GM21526 (cell line): ENCODE measurements around the gene DGKI.

Source experiments
- ATAC-seq: cut with Tn5 transposase; IDR thresholded peaks from one replicate; pipeline ENCODE4 v1.9.1; 2021; ENCODE audit warnings: moderate library complexity; ENCODE audit not compliant: unreplicated experiment, low FRiP score

The DGKI gene

GRCh38 chr7:137613006-137613525 lies 233.7 kb downstream of the DGKI start:
- no peak for ATAC-seq

GRCh38 chr7:137611606-137612005 lies 235.2 kb downstream of the DGKI start:
- no peak for ATAC-seq

- no peak for ATAC-seq
Observed at GRCh38 chr7:137609500-137609899, 237.3 kb downstream of the DGKI start.

- ATAC-seq = no peak
Observed at GRCh38 chr7:137606061-137606674, 240.6 kb downstream of the DGKI start.

GRCh38 chr7:137603043-137603442 lies 243.7 kb downstream of the DGKI start:
- ATAC-seq = no peak

GRCh38 chr7:137601642-137602041 lies 245.1 kb downstream of the DGKI start:
- no peak for ATAC-seq

GRCh38 chr7:137597856-137598255 lies 248.9 kb downstream of the DGKI start:
- ATAC-seq = no peak

GRCh38 chr7:137593115-137593711 lies 253.6 kb downstream of the DGKI start:
- ATAC-seq = no peak

- peak; percentile 61 for ATAC-seq
Observed at GRCh38 chr7:137592232-137592896, 254.4 kb downstream of the DGKI start.

GRCh38 chr7:137591421-137591837 lies 255.3 kb downstream of the DGKI start:
- ATAC-seq = no peak

GRCh38 chr7:137590756-137591305 lies 255.9 kb downstream of the DGKI start:
- no peak for ATAC-seq

- ATAC-seq = no peak
Observed at GRCh38 chr7:137590071-137590755, 256.6 kb downstream of the DGKI start.

- ATAC-seq = no peak
Observed at GRCh38 chr7:137587326-137587725, 259.4 kb downstream of the DGKI start.

GRCh38 chr7:137585591-137585990 lies 261.2 kb downstream of the DGKI start:
- no peak for ATAC-seq

GRCh38 chr7:137583172-137583571 lies 263.6 kb downstream of the DGKI start:
- no peak for ATAC-seq

GRCh38 chr7:137579913-137580640 lies 266.7 kb downstream of the DGKI start:
- ATAC-seq = no peak

GRCh38 chr7:137578541-137578940 lies 268.2 kb downstream of the DGKI start:
- no peak for ATAC-seq

GRCh38 chr7:137577184-137577583 lies 269.6 kb downstream of the DGKI start:
- no peak for ATAC-seq

GRCh38 chr7:137576481-137576880 lies 270.3 kb downstream of the DGKI start:
- ATAC-seq = no peak

GRCh38 chr7:137574812-137575211 lies 272.0 kb downstream of the DGKI start:
- no peak for ATAC-seq
